ENCODE results near the gene IRGQ.

DNA sequence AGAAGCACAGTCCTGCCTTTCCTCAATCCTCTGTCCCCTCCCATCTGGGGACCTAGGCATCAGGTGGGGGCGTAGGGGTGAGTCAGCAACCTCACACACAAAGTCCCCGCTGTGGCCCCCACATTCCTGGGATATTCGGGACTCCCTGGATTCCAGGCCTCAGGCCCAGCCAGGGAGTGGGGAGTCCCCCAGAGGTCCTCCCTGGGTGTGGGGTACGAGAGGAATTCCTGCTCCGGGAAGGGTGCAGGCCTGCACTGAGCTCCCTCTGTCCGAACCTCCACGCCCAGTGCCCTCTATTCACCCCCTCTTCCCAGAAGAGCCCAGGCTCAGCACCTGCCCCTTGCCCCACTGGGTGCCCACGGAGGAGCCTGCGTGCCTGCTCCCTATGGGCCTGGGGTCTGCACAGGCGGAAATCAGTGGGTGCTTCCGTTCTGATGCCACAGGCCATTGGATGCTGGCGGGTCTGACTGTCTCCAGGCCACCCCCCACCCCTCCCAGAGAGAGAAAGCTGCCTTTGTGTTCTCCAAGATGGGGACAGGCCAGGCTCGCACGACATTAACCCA lies 40.3 kb upstream of the IRGQ start:
- TF ChIP-seq, protein P1, sequence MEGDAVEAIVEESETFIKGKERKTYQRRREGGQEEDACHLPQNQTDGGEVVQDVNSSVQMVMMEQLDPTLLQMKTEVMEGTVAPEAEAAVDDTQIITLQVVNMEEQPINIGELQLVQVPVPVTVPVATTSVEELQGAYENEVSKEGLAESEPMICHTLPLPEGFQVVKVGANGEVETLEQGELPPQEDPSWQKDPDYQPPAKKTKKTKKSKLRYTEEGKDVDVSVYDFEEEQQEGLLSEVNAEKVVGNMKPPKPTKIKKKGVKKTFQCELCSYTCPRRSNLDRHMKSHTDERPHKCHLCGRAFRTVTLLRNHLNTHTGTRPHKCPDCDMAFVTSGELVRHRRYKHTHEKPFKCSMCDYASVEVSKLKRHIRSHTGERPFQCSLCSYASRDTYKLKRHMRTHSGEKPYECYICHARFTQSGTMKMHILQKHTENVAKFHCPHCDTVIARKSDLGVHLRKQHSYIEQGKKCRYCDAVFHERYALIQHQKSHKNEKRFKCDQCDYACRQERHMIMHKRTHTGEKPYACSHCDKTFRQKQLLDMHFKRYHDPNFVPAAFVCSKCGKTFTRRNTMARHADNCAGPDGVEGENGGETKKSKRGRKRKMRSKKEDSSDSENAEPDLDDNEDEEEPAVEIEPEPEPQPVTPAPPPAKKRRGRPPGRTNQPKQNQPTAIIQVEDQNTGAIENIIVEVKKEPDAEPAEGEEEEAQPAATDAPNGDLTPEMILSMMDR (IDR thresholded peaks at IDR 0.05; ENCODE audit: low read depth, low read length, poor library complexity, severe bottlenecking), result no peak
- TF ChIP-seq EZH2phosphoT487 (IDR thresholded peaks at IDR 0.05; ENCODE audit: borderline replicate concordance, low read length), result no peak

All from DOHH2 (cell line).